ENCODE results near the gene MRPL11.

- TF ChIP-seq, protein P1, sequence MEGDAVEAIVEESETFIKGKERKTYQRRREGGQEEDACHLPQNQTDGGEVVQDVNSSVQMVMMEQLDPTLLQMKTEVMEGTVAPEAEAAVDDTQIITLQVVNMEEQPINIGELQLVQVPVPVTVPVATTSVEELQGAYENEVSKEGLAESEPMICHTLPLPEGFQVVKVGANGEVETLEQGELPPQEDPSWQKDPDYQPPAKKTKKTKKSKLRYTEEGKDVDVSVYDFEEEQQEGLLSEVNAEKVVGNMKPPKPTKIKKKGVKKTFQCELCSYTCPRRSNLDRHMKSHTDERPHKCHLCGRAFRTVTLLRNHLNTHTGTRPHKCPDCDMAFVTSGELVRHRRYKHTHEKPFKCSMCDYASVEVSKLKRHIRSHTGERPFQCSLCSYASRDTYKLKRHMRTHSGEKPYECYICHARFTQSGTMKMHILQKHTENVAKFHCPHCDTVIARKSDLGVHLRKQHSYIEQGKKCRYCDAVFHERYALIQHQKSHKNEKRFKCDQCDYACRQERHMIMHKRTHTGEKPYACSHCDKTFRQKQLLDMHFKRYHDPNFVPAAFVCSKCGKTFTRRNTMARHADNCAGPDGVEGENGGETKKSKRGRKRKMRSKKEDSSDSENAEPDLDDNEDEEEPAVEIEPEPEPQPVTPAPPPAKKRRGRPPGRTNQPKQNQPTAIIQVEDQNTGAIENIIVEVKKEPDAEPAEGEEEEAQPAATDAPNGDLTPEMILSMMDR (IDR thresholded peaks at IDR 0.05), result no peak
- no peak for TF ChIP-seq EZH2 (IDR thresholded peaks at IDR 0.05; ENCODE audit: borderline replicate concordance, insufficient read depth, low read depth, low read length, poor library complexity, severe bottlenecking)
Observed at GRCh38 chr11:66479394-66480116, 40.9 kb upstream of the MRPL11 start.
